SK-N-MC (cell line): ENCODE data around the gene RAB37.

Experiments
- EZH2 ChIP-seq: fragments of 200-600 bp; sonication (generic); IDR thresholded peaks from one replicate; pipeline ENCODE4 v1.6.1; 2017; ENCODE audit warnings: antibody characterized with exemption
- FOXP2 ChIP-seq: optimal IDR thresholded peaks from 2 replicates; pipeline ENCODE3; 2011; ENCODE audit warnings: mild to moderate bottlenecking, moderate library complexity; ENCODE audit not compliant: insufficient read depth; ENCODE audit errors: extremely low read length, control extremely low read depth
- POLR2AphosphoS5 ChIP-seq: IDR thresholded peaks from 2 replicates; pipeline ENCODE4 v1.6.1; 2012; ENCODE audit warnings: mild to moderate bottlenecking, low read depth, low read length, borderline replicate concordance

DNA sequence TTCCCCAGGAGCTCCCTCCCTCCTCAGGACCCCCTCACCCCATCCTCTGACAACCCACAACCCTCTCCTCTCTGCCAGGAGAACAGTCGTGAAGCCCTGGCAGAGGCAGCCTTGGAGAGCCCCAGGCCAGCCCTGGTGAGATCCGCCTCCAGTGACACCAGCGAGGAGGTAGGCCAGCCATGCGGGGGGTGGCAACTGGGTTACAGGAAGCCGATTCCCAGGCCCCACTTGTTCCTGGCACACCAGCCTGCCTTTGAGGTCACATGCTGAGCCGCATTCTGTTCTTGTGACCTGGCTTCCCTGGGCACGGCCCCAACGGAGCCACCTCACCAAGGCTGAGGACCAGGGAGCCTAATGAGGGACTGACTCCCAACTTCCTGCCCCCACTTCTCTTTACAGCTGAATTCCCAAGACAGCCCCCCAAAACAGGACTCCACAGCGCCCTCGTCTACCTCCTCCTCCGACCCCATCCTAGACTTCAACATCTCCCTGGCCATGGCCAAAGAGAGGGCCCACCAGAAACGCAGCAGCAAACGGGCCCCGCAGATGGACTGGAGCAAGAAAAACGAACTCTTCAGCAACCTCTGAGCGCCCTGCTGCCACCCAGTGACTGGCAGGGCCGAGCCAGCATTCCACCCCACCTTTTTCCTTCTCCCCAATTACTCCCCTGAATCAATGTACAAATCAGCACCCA, 31.2 kb downstream of the RAB37 start:
- no peak for TF ChIP-seq POLR2AphosphoS5
- no peak for TF ChIP-seq EZH2
- TF ChIP-seq FOXP2, result no peak
